Sigmoid colon (tissue), 7 donors: Measurements from ENCODE around the gene GDNF. TPM values are rescaled to one million over a fixed set of nuclear protein-coding genes. Genes with fewer than 3 reads are reported as not detected.

Source experiments
- DNase-seq: peaks from one replicate; pipeline ENCODE4 v3.0.0-alpha.2; 2019
- H3K27ac ChIP-seq, 4 donors: fragments of 200-600 bp; sonication (generic); one replicate each; pipeline ENCODE4 v1.5.1; 2016 to 2019; ENCODE audit warnings: mild to moderate bottlenecking in 1 of 4
- H3K27me3 ChIP-seq, 3 donors: fragments of 200-600 bp; sonication (generic); one replicate each; pipeline ENCODE4 v1.5.1; 2019; ENCODE audit warnings: mild to moderate bottlenecking in 1 of 3
- H3K36me3 ChIP-seq, 4 donors: fragments of 200-600 bp; sonication (generic); one replicate each; pipeline ENCODE4 v1.5.1; 2016 to 2019
- H3K4me1 ChIP-seq, 4 donors: fragments of 200-600 bp; sonication (generic); one replicate each; pipeline ENCODE4 v1.5.1; 2017 to 2019
- H3K4me3 ChIP-seq, 4 donors: fragments of 200-600 bp; sonication (generic); one replicate each; pipeline ENCODE4 v1.5.1; 2017 to 2019; ENCODE audit warnings: mild to moderate bottlenecking in 2 of 4, moderate library complexity in 1 of 4
- H3K9me3 ChIP-seq, 4 donors: fragments of 200-600 bp in 3 of 4; sonication (generic) in 3 of 4; one replicate each; pipeline versions ENCODE4 v1.5.1 to v1.6.1; 2013 to 2019
- CTCF ChIP-seq, 4 experiments: fragments of 450-650 bp in 3 of 4; fragments of 200-600 bp in 1 of 4; IDR thresholded peaks; one replicate each; pipeline ENCODE4 v1.5.1; 2016 to 2019; ENCODE audit warnings: antibody characterized with exemption in 4 of 4, mild to moderate bottlenecking in 3 of 4, moderate library complexity in 2 of 4
- EP300 ChIP-seq, 4 donors: sonication (generic); formaldehyde crosslinking; IDR thresholded peaks; one replicate each; pipeline ENCODE4 v1.6.1; 2017; ENCODE audit warnings: antibody characterized with exemption in 4 of 4
- POLR2A ChIP-seq, 2 donors: fragments of 450-650 bp; IDR thresholded peaks; one replicate each; pipeline ENCODE4 v1.6.1; 2016; ENCODE audit warnings: antibody characterized with exemption in 2 of 2, mild to moderate bottlenecking in 2 of 2, moderate library complexity in 2 of 2
- POLR2AphosphoS5 ChIP-seq, 4 donors: sonication (generic); formaldehyde crosslinking; IDR thresholded peaks; one replicate each; pipeline ENCODE4 v1.6.1; 2017; ENCODE audit warnings: antibody characterized with exemption in 4 of 4
- WGBS, 2 donors: extraction: QIAGEN DNeasy Blood & Tissue Kit; methylation state at CpG; one replicate each; pipeline ENCODE4 v1.1.7; 2013; 5-methylcytosine and 5-hydroxymethylcytosine counted together
- intact Hi-C: fragments of 100-400 bp; cut with DNase I; formaldehyde crosslinking; loops from one replicate; pipeline ENCODE4 v1.15.1; 2023
- polyA plus RNA-seq, 3 donors: library from polyadenylated mRNA; stranded (reverse); fragments of 200-250 nt; gene quantifications; one replicate each; pipeline ENCODE4 v1.2.3, GENCODE V29; 2013
- total RNA-seq, 4 donors: library from RNA; depleted of rRNA; stranded (reverse); fragments of >200 nt; gene quantifications; one replicate each; pipeline ENCODE4 v1.1.0, GENCODE V29; 2016
- donor health status: healthy with polysubstance abuse.
- donor health status: Bipolar disorder and iron deficiency.
- donor health status: healthy.

Gene GDNF
- total and polyA plus RNA-seq, 7 donors: under 0.01 to 16.3 (median 4.2) TPM

GRCh38 chr5:37876943-37877342 is 37.1 kb upstream of the GDNF start:
- no peaks in the 10 kb centered on the region for H3K4me1 ChIP-seq
- H3K27me3 ChIP-seq: no peaks in the 10 kb centered on the region
- H3K27ac ChIP-seq: no peak overlapping the region
- no peak overlapping the region for H3K4me3 ChIP-seq
- peaks cover 0 to 3% (median 0%) of the 10 kb centered on the region in 4 donors for H3K9me3 ChIP-seq
- WGBS, 2 donors: 82 to 87% methylated on average over 3 of the region's 3 CpGs
- no peak for DNase-seq
- intact Hi-C loops: no loop called here
- H3K36me3 ChIP-seq: no peaks in the 10 kb centered on the region
- no peak for TF ChIP-seq EP300 (IDR thresholded peaks at IDR 0.05)
- TF ChIP-seq CTCF (IDR thresholded peaks at IDR 0.05): no peak
- no peak for TF ChIP-seq POLR2A (IDR thresholded peaks at IDR 0.05)
- no peak for TF ChIP-seq POLR2AphosphoS5 (IDR thresholded peaks at IDR 0.05)

GRCh38 chr5:37876245-37876644 is 36.4 kb upstream of the GDNF start:
- Histone ChIP-seq H3K9me3 (peaks cover 0 to 3% (median 0%) of the 10 kb centered on the region in 4 donors), H3K4me1 (no peaks in the 10 kb centered on the region), H3K27me3 (no peaks in the 10 kb centered on the region), H3K36me3 (no peaks in the 10 kb centered on the region), H3K4me3 (no peak overlapping the region), H3K27ac (no peak overlapping the region)
- DNase-seq: no peak
- TF ChIP-seq CTCF (IDR thresholded peaks at IDR 0.05) (no peak), POLR2A (IDR thresholded peaks at IDR 0.05) (no peak), EP300 (IDR thresholded peaks at IDR 0.05) (no peak), POLR2AphosphoS5 (IDR thresholded peaks at IDR 0.05) (no peak)
- intact Hi-C loops: no loop called here
- 82 to 85% methylated on average over 1 of the region's 1 CpG for WGBS, 2 donors

- intact Hi-C loops: no loop called here
- WGBS, 2 donors: 77 to 79% methylated on average over 6 of the region's 6 CpGs
- no peak for DNase-seq
- H3K27ac ChIP-seq: no peak overlapping the region
- no peaks in the 10 kb centered on the region for H3K27me3 ChIP-seq
- H3K4me3 ChIP-seq: no peak overlapping the region
- peaks cover 0 to 3% (median 0%) of the 10 kb centered on the region in 4 donors for H3K9me3 ChIP-seq
- H3K4me1 ChIP-seq: no peaks in the 10 kb centered on the region
- H3K36me3 ChIP-seq: no peaks in the 10 kb centered on the region
- TF ChIP-seq EP300 (IDR thresholded peaks at IDR 0.05): no peak
- no peak for TF ChIP-seq POLR2AphosphoS5 (IDR thresholded peaks at IDR 0.05)
Observed at GRCh38 chr5:37875051-37875787, 35.4 kb upstream of the GDNF start.

GRCh38 chr5:37873988-37874387 is 34.1 kb upstream of the GDNF start:
- no peak for TF ChIP-seq CTCF (IDR thresholded peaks at IDR 0.05)
- no peak for TF ChIP-seq POLR2AphosphoS5 (IDR thresholded peaks at IDR 0.05)
- TF ChIP-seq EP300 (IDR thresholded peaks at IDR 0.05): no peak
- no peak for TF ChIP-seq POLR2A (IDR thresholded peaks at IDR 0.05)
- WGBS, 2 donors: 78 to 84% methylated on average over 7 of the region's 7 CpGs
- H3K27ac ChIP-seq: no peak overlapping the region

GRCh38 chr5:37871023-37871815 is 31.4 kb upstream of the GDNF start:
- peaks cover 0 to 9% (median 0%) of the 10 kb centered on the region in 4 donors for H3K4me1 ChIP-seq
- no peak for DNase-seq
- no peak overlapping the region for H3K4me3 ChIP-seq
- intact Hi-C loops: no loop called here
- TF ChIP-seq CTCF (IDR thresholded peaks at IDR 0.05) (no peak), POLR2AphosphoS5 (IDR thresholded peaks at IDR 0.05) (no peak), POLR2A (IDR thresholded peaks at IDR 0.05) (no peak), EP300 (IDR thresholded peaks at IDR 0.05) (no peak)
- peaks cover 0 to 3% (median 0%) of the 10 kb centered on the region in 4 donors for H3K9me3 ChIP-seq
- no peak overlapping the region for H3K27ac ChIP-seq
- 75 to 86% methylated on average over 7 of the region's 7 CpGs for WGBS, 2 donors
- no peaks in the 10 kb centered on the region for H3K27me3 ChIP-seq
- H3K36me3 ChIP-seq: no peaks in the 10 kb centered on the region

More at GRCh38 chr5:37873988-37874387, 34.1 kb upstream of the GDNF start:
- H3K9me3 ChIP-seq: peaks cover 0 to 3% (median 0%) of the 10 kb centered on the region in 4 donors
- intact Hi-C loops: no loop called here
- no peaks in the 10 kb centered on the region for H3K36me3 ChIP-seq
- H3K4me3 ChIP-seq: no peak overlapping the region
- no peaks in the 10 kb centered on the region for H3K4me1 ChIP-seq
- H3K27me3 ChIP-seq: no peaks in the 10 kb centered on the region
- DNase-seq: no peak
